H9 (cell line): ENCODE results near the gene DAAM2. TPM values are rescaled to one million over a fixed set of nuclear protein-coding genes. Genes with fewer than 3 reads are reported as not detected.

Source experiments
- DNase-seq: peaks from one replicate; pipeline ENCODE4 v3.0.0-alpha.2; 2017
- H2AFZ ChIP-seq: one replicate; pipeline ENCODE4 v1.6.1; 2013; ENCODE audit warnings: mild to moderate bottlenecking, low read length, control low read depth, moderate library complexity
- H2AK5ac ChIP-seq: 2 replicates; pipeline ENCODE4 v1.6.1; 2013; ENCODE audit warnings: low read length, control low read depth, mixed read lengths; ENCODE audit not compliant: insufficient read length
- H2BK120ac ChIP-seq: one replicate; pipeline ENCODE4 v1.6.1; 2013; ENCODE audit warnings: low read depth, mild to moderate bottlenecking, low read length, control low read depth, inconsistent platforms; ENCODE audit not compliant: poor library complexity, severe bottlenecking
- H2BK12ac ChIP-seq: 2 replicates; pipeline ENCODE4 v1.6.1; 2013; ENCODE audit warnings: low read length, control low read depth, mixed read lengths, low read depth; ENCODE audit not compliant: insufficient read length
- H2BK15ac ChIP-seq: 2 replicates; pipeline ENCODE4 v1.6.1; 2013; ENCODE audit warnings: low read depth, low read length, control low read depth
- H2BK20ac ChIP-seq: one replicate; pipeline ENCODE4 v1.6.1; 2013; ENCODE audit warnings: low read depth, mild to moderate bottlenecking, low read length, control low read depth, inconsistent platforms; ENCODE audit not compliant: poor library complexity, severe bottlenecking
- H2BK5ac ChIP-seq: 2 replicates; pipeline ENCODE4 v1.6.1; 2013; ENCODE audit warnings: low read length, control low read depth, mixed read lengths; ENCODE audit not compliant: insufficient read length
- H3K14ac ChIP-seq: 2 replicates; pipeline ENCODE4 v1.6.1; 2013; ENCODE audit warnings: low read length, control low read depth; ENCODE audit not compliant: insufficient read depth
- H3K18ac ChIP-seq: 2 replicates; pipeline ENCODE4 v1.6.1; 2013; ENCODE audit warnings: low read depth, mild to moderate bottlenecking, mixed read lengths, low read length, control low read depth; ENCODE audit not compliant: insufficient read length
- H3K23ac ChIP-seq: 2 replicates; pipeline ENCODE4 v1.6.1; 2013; ENCODE audit warnings: low read length, control low read depth, mixed read lengths, low read depth; ENCODE audit not compliant: insufficient read length
- H3K23me2 ChIP-seq: 2 replicates; pipeline ENCODE4 v1.6.1; 2013; ENCODE audit warnings: low read depth, mild to moderate bottlenecking, mixed read lengths, low read length, control low read depth; ENCODE audit not compliant: insufficient read length, poor library complexity, severe bottlenecking
- H3K27ac ChIP-seq: 2 replicates; pipeline ENCODE4 v1.5.1; 2013; ENCODE audit warnings: low read length, control low read depth, mixed read lengths, low read depth; ENCODE audit not compliant: insufficient read length
- H3K27me3 ChIP-seq: 2 replicates; pipeline ENCODE4 v1.6.1; 2013; ENCODE audit warnings: low read length, control low read depth, inconsistent platforms; ENCODE audit not compliant: insufficient read depth
- H3K4ac ChIP-seq: 2 replicates; pipeline ENCODE4 v1.6.1; 2013; ENCODE audit warnings: low read depth, mild to moderate bottlenecking, control low read depth, inconsistent platforms, low read length, moderate library complexity
- H3K4me1 ChIP-seq: 2 replicates; pipeline ENCODE4 v1.6.1; 2013; ENCODE audit warnings: low read length, control low read depth, inconsistent platforms; ENCODE audit not compliant: insufficient read depth
- H3K4me2 ChIP-seq: 2 replicates; pipeline ENCODE4 v1.6.1; 2013; ENCODE audit warnings: low read length, control low read depth, mixed read lengths; ENCODE audit not compliant: insufficient read length, insufficient read depth
- H3K56ac ChIP-seq: 2 replicates; pipeline ENCODE4 v1.6.1; 2013; ENCODE audit warnings: low read depth, mild to moderate bottlenecking, mixed read lengths, low read length, control low read depth; ENCODE audit not compliant: insufficient read length
- H3K79me1 ChIP-seq: 2 replicates; pipeline ENCODE4 v1.6.1; 2013; ENCODE audit warnings: low read depth, mild to moderate bottlenecking, moderate library complexity, low read length, control low read depth, inconsistent platforms; ENCODE audit not compliant: insufficient read depth, poor library complexity, severe bottlenecking
- H3K79me2 ChIP-seq: 2 replicates; pipeline ENCODE4 v1.6.1; 2013; ENCODE audit warnings: low read length, control low read depth, inconsistent platforms; ENCODE audit not compliant: insufficient read depth
- H3K9ac ChIP-seq: 2 replicates; pipeline ENCODE4 v1.6.1; 2013; ENCODE audit warnings: low read length, control low read depth, mixed read lengths; ENCODE audit not compliant: insufficient read length; ENCODE audit errors: extremely low read depth
- H3K9me3 ChIP-seq: one replicate; pipeline ENCODE4 v1.6.1; 2013; ENCODE audit warnings: low read depth, low read length, inconsistent platforms; ENCODE audit not compliant: control insufficient read depth
- H3T11ph ChIP-seq: one replicate; pipeline ENCODE4 v1.6.1; 2013; ENCODE audit warnings: mild to moderate bottlenecking, low read length, control low read depth, inconsistent platforms
- H4K20me1 ChIP-seq: one replicate; pipeline ENCODE4 v1.6.1; 2013; ENCODE audit not compliant: control insufficient read depth, insufficient read length, insufficient read depth
- H4K5ac ChIP-seq: 2 replicates; pipeline ENCODE4 v1.6.1; 2013; ENCODE audit warnings: low read depth, mild to moderate bottlenecking, mixed read lengths, low read length, control low read depth; ENCODE audit not compliant: insufficient read length
- H4K8ac ChIP-seq: replicated peaks from 2 replicates; pipeline ENCODE4 v1.6.1; 2013; ENCODE audit warnings: low read length, control low read depth, mixed read lengths, low read depth; ENCODE audit not compliant: insufficient read length
- H4K91ac ChIP-seq: 2 replicates; pipeline ENCODE4 v1.6.1; 2013; ENCODE audit warnings: low read depth, mild to moderate bottlenecking, moderate library complexity, mixed read lengths, low read length, control low read depth; ENCODE audit not compliant: insufficient read length
- H3K27ac Mint-ChIP-seq, 3 experiments: 2 replicates in 2 of 3; 3 replicates in 1 of 3; pipeline ENCODE4 v1.8.0; 2020 to 2021; ENCODE audit warnings: mixed read lengths in 3 of 3, mild to moderate bottlenecking in 1 of 3, moderate library complexity in 1 of 3
- H3K27me3 Mint-ChIP-seq: 2 replicates; pipeline ENCODE4 v1.8.0; 2021; ENCODE audit warnings: low read depth, mild to moderate bottlenecking, moderate library complexity, mixed read lengths
- H3K36me3 Mint-ChIP-seq, 3 experiments: 2 replicates in 2 of 3; 3 replicates in 1 of 3; pipeline ENCODE4 v1.8.0; 2020 to 2021; ENCODE audit warnings: low read depth in 3 of 3, mixed read lengths in 3 of 3; ENCODE audit not compliant: insufficient read depth in 1 of 3
- H3K4me1 Mint-ChIP-seq, 2 experiments: 2 replicates each; pipeline ENCODE4 v1.8.0; 2020; ENCODE audit warnings: mixed read lengths in 2 of 2
- H3K4me3 Mint-ChIP-seq, 2 experiments: 2 replicates in 1 of 2; 3 replicates in 1 of 2; pipeline ENCODE4 v1.8.0; 2020 to 2021; ENCODE audit warnings: mild to moderate bottlenecking in 2 of 2, mixed read lengths in 2 of 2, moderate library complexity in 1 of 2
- H3K9me3 Mint-ChIP-seq, 2 experiments: 2 replicates in 1 of 2; 3 replicates in 1 of 2; pipeline ENCODE4 v1.8.0; 2020; ENCODE audit warnings: mild to moderate bottlenecking in 2 of 2, mixed read lengths in 2 of 2, moderate library complexity in 1 of 2
- CTCF ChIP-seq: fragments of 200-600 bp; sonication (generic); conservative IDR thresholded peaks from 3 replicates; pipeline ENCODE4 v1.8.0; 2021; ENCODE audit warnings: antibody characterized with exemption, mild to moderate bottlenecking
- WGBS: extraction: QIAGEN DNeasy Blood & Tissue Kit; methylation state at CpG from one replicate; pipeline ENCODE4 v1.1.7; 2013; ENCODE audit warnings: missing lambda C conversion rate, low lambda C conversion rate, mixed read lengths; ENCODE audit not compliant: insufficient read length; ENCODE audit errors: extremely low coverage; 5-methylcytosine and 5-hydroxymethylcytosine counted together
- total RNA-seq: library from RNA; stranded (reverse); gene quantifications from 2 replicates; pipeline ENCODE4 v1.2.1, GENCODE V29; 2021

DAAM2 gene
- total RNA-seq, 1 experiment from 2014 or later = 1.1 TPM

GRCh38 chr6:39836606-39837005, 44.4 kb downstream of the DAAM2 start:
- Mint-ChIP-seq H3K27me3 (no peaks in the 10 kb centered on the region; the same call in 1 of the 2 replicates), H3K4me3 (no peak overlapping the region), H3K4me1 (peaks cover 6 to 19% of the 10 kb centered on the region in 2 experiments), H3K36me3 (no peaks in the 10 kb centered on the region), H3K27ac (no peak overlapping the region), H3K9me3 (no peaks in the 10 kb centered on the region)
- no peak for DNase-seq
- Histone ChIP-seq H2BK15ac (no peak overlapping the region), H3K23ac (no peak overlapping the region), H2BK120ac (no peak overlapping the region), H3K4me1 (no peaks in the 10 kb centered on the region; the same call in 1 of the 2 replicates), H3K9me3 (no peaks in the 10 kb centered on the region), H3K79me2 (no peaks in the 10 kb centered on the region), H3K56ac (no peak overlapping the region), H4K5ac (no peak overlapping the region), H3K79me1 (no peaks in the 10 kb centered on the region), H3K18ac (no peak overlapping the region), H2BK12ac (no peak overlapping the region), H4K20me1 (no peaks in the 10 kb centered on the region), H3K14ac (no peak overlapping the region), H3K27ac (no peak overlapping the region), H3K9ac (no peak overlapping the region), H2AK5ac (no peak overlapping the region), H3K4ac (no peak overlapping the region), H2BK20ac (no peak overlapping the region), H2AFZ (no peak overlapping the region), H3T11ph (no peak overlapping the region), H4K91ac (no peak overlapping the region), H3K4me2 (no peak overlapping the region), H3K23me2 (no peaks in the 10 kb centered on the region), H3K27me3 (no peaks in the 10 kb centered on the region), H4K8ac (no peak overlapping the region), H2BK5ac (no peak overlapping the region)
- WGBS = no CpG with 5 or more reads among the region's 4 CpGs
- no peak for TF ChIP-seq CTCF
